ENCODE data around the gene MRPL21. TPM values are rescaled to one million over a fixed set of nuclear protein-coding genes. Genes with fewer than 3 reads are reported as not detected.
A peak's percentile ranks its signal among the peaks of the same experiment; 100 is the strongest.

MRPL21 gene
- total RNA-seq, 2 experiments from 2014 or later, result 99.6 to 104 TPM

DNA sequence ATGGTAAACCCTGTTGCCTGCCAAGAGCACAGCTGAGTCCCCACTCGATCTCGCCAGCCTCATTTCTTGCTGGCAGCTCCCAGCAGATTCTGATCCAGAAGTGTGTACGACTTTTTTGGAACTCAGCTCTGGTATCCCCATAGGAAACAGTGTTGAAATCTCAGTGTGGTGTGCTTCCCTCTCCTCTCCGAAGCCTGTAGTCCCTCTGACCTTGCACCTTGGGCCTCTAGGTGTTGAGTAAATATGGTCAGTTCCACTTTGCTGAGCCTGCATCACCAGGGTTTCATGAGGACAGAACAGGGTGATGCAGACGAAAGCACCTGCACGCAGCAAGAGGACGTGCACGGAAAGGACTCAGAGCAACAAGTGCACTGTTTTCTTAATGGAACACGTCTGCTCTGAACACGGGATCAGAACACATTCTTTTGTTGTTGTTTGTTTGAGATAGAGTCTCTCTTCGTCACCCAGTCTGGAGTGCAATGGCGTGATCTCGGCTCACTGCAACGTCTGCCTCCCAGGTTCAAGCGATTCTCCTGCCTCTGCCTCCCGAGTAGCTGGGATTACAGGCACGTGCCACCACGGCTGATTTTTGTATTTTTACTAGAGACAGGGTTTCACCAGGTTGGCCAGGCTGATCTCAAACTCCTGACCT is 58.2 kb downstream of the MRPL21 start:
- ATAC-seq (no peak), DNase-seq (no peak)
- intact Hi-C loops (cut with micrococcal nuclease), result no loop called here
- Mint-ChIP-seq H3K36me3 (ENCODE audit: low read depth) (no peaks in the 10 kb centered on the region), H3K27ac (no peak overlapping the region), H3K9me3 (no peaks in the 10 kb centered on the region), H3K4me3 (no peak overlapping the region), H3K27me3 (peaks cover 2% of the 10 kb centered on the region), H3K4me1 (ENCODE audit: low read depth) (peaks cover 20% of the 10 kb centered on the region)
- TF ChIP-seq, protein P1, sequence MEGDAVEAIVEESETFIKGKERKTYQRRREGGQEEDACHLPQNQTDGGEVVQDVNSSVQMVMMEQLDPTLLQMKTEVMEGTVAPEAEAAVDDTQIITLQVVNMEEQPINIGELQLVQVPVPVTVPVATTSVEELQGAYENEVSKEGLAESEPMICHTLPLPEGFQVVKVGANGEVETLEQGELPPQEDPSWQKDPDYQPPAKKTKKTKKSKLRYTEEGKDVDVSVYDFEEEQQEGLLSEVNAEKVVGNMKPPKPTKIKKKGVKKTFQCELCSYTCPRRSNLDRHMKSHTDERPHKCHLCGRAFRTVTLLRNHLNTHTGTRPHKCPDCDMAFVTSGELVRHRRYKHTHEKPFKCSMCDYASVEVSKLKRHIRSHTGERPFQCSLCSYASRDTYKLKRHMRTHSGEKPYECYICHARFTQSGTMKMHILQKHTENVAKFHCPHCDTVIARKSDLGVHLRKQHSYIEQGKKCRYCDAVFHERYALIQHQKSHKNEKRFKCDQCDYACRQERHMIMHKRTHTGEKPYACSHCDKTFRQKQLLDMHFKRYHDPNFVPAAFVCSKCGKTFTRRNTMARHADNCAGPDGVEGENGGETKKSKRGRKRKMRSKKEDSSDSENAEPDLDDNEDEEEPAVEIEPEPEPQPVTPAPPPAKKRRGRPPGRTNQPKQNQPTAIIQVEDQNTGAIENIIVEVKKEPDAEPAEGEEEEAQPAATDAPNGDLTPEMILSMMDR (IDR thresholded peaks at IDR 0.05), result no peak
- POLR2A ChIA-PET, result interaction anchor here (0.9 to 2.0 kb wide), 2 partner anchors 7 to 17 kb away, joined by 5 read pairs; no protein-coding TSS in a partner anchor
- CTCF ChIA-PET, result interaction anchor here (1.1 to 3.3 kb wide), 4 partner anchors 12 to 261 kb away, joined by 4 to 28 read pairs (median 8); no protein-coding TSS in a partner anchor

DNA sequence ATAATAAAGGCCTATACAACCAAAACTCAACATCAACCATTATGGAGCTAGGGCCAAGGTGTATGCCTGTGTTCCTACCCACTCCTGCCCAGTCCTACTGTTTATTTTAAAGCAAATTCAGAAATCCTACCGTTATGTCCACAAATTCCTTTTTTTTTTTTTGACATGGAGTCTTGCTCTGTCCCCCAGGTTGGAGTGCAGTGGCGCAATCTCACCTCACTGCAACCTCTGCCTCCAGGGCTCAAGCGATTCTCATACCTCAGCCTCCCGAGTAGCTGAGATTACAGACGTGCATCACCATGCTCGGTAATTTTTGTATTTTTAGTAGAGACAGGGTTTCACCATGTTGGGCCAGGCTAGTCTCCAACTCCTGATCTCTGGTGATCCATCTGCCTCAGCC is 58.8 kb downstream of the MRPL21 start:
- Mint-ChIP-seq H3K9me3 (no peaks in the 10 kb centered on the region), H3K27ac (no peak overlapping the region), H3K27me3 (peaks cover 2% of the 10 kb centered on the region), H3K4me1 (ENCODE audit: low read depth) (peaks cover 27% of the 10 kb centered on the region), H3K4me3 (no peak overlapping the region), H3K36me3 (ENCODE audit: low read depth) (no peaks in the 10 kb centered on the region)
- intact Hi-C loops (cut with micrococcal nuclease), result no loop called here
- CTCF ChIA-PET, result interaction anchor here (1.1 to 3.3 kb wide), 7 partner anchors 10 to 261 kb away, joined by 3 to 28 read pairs (median 7); no protein-coding TSS in a partner anchor
- no peak for ATAC-seq
- POLR2A ChIA-PET, result interaction anchor here (0.6 to 2.0 kb wide), 4 partner anchors 8 to 40 kb away, joined by 4 to 5 read pairs (median 4); no protein-coding TSS in a partner anchor
- TF ChIP-seq, protein P1 (IDR thresholded peaks at IDR 0.05), result no peak
- DNase-seq, result no peak

DNA sequence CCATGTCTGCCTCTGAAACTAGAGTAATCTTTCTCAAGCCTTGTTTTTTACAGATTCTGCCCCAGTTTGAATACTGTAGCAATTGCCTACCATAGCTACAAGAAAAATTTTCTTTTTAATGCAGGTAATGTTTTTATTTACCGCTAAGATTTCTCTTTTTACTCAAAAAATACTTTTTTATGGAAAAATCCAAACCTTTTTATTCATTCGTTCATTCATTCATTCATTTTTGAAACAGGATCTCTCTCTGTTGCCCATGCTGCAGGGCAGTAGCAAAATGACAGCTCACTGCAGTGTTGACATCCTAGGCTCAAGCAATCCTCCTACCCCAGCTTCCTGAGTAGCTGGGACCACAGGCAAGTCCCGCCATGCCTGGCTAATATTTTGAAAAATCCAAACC is 59.3 kb downstream of the MRPL21 start:
- DNase-seq, result no peak
- Mint-ChIP-seq H3K27ac (peak overlapping the region; percentile 34), H3K36me3 (ENCODE audit: low read depth) (no peaks in the 10 kb centered on the region), H3K9me3 (no peaks in the 10 kb centered on the region), H3K4me3 (peak overlapping the region; percentile 93), H3K27me3 (peaks cover 2% of the 10 kb centered on the region), H3K4me1 (ENCODE audit: low read depth) (peaks cover 31% of the 10 kb centered on the region)
- ChIA-PET POLR2A (interaction anchor here (0.6 to 2.0 kb wide), 5 partner anchors 9 to 39 kb away, joined by 4 to 5 read pairs (median 4); no protein-coding TSS in a partner anchor), CTCF (interaction anchor here (0.8 to 3.3 kb wide), 11 partner anchors 9 to 260 kb away, joined by 3 to 28 read pairs (median 4); no protein-coding TSS in a partner anchor)
- TF ChIP-seq, protein P1 (IDR thresholded peaks at IDR 0.05), result no peak
- intact Hi-C loops (cut with micrococcal nuclease), result no loop called here
- no peak for ATAC-seq

DNA sequence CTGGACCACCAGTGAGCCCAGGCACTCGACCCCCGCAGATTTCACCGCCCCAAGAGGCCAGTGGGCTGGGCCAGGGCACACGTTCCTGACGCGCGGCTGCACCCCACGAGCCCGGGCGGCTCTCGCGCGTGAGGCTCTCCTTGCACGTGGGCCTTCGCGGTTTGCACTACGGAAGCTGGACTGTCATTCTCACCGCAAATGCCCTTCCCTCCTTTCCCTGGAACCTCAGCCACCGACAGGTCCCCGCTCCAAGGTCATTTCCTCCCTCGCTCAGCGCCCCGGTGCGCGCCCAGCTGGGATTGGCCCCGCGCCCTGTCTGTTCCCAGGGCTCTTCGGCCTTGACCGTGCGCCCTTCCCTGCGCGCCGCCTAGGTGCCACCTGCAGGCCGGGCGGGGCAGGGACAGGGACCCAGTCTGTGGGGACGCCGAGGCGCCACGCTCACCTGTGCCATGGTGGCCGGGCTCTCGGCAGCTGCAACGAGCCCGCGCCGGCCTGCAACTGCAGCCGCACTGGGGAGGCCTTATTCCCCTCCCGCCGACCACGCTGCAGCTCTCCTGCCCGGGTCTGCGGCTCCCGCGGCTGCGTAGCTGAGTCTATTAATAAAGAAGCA is 59.8 kb downstream of the MRPL21 start:
- H3K4me1 Mint-ChIP-seq (ENCODE audit: low read depth), result peaks cover 33% of the 10 kb centered on the region
- intact Hi-C loops (cut with micrococcal nuclease), result no loop called here
- no peaks in the 10 kb centered on the region for H3K36me3 Mint-ChIP-seq (ENCODE audit: low read depth)
- H3K27ac Mint-ChIP-seq, result peak overlapping the region; percentile 88
- DNase-seq (peak; percentile 80), ATAC-seq (peak; percentile 64)
- ChIA-PET POLR2A (interaction anchor here (0.8 to 2.0 kb wide), 5 partner anchors 9 to 18 kb away, joined by 3 to 5 read pairs (median 4); no protein-coding TSS in a partner anchor), CTCF (interaction anchor here (0.8 to 3.3 kb wide), 13 partner anchors 10 to 260 kb away, joined by 3 to 28 read pairs (median 4); no protein-coding TSS in a partner anchor)
- peak overlapping the region; percentile 93 for H3K4me3 Mint-ChIP-seq
- TF ChIP-seq, protein P1 (IDR thresholded peaks at IDR 0.05), result peak; percentile 71
- H3K9me3 Mint-ChIP-seq, result no peaks in the 10 kb centered on the region
- peaks cover 2% of the 10 kb centered on the region for H3K27me3 Mint-ChIP-seq

Data from activated CD8-positive, alpha-beta T cell treated with anti-CD3 and anti-CD28 coated beads for 36 hours (primary cell).